Tibial nerve (tissue), 4 donors: Measurements from ENCODE around the gene ZDHHC5. TPM values are rescaled to one million over a fixed set of nuclear protein-coding genes. Genes with fewer than 3 reads are reported as not detected.

Experiments used
- DNase-seq, 2 donors: peaks; one replicate each; pipeline ENCODE4 v3.0.0-alpha.2; 2019; ENCODE audit warnings: low spot score in 2 of 2
- H3K27ac ChIP-seq, 4 donors: fragments of 200-600 bp; sonication (generic) in 3 of 4; one replicate each; pipeline ENCODE4 v1.5.1; 2017 to 2019; ENCODE audit warnings: mild to moderate bottlenecking in 1 of 4
- H3K27me3 ChIP-seq, 2 donors: fragments of 200-600 bp; sonication (generic) in 1 of 2; one replicate each; pipeline versions ENCODE4 v1.5.1 to v1.6.0; 2017 to 2019
- H3K36me3 ChIP-seq, 3 donors: fragments of 200-600 bp; sonication (generic); one replicate each; pipeline ENCODE4 v1.5.1; 2018 to 2019
- H3K4me1 ChIP-seq, 4 donors: fragments of 200-600 bp; sonication (generic) in 3 of 4; one replicate each; pipeline ENCODE4 v1.5.1; 2017 to 2019
- H3K4me3 ChIP-seq, 4 donors: fragments of 200-600 bp; sonication (generic) in 3 of 4; one replicate each; pipeline ENCODE4 v1.5.1; 2017 to 2019; ENCODE audit warnings: mild to moderate bottlenecking in 1 of 4, moderate library complexity in 1 of 4
- H3K9me3 ChIP-seq, 4 donors: fragments of 200-600 bp; sonication (generic) in 3 of 4; one replicate each; pipeline ENCODE4 v1.5.1; 2017 to 2019
- CTCF ChIP-seq, 5 experiments: fragments of 200-600 bp in 3 of 5; fragments of 450-650 bp in 2 of 5; sonication (generic) in 3 of 5; IDR thresholded peaks; one replicate each; pipeline ENCODE4 v1.5.1; 2016 to 2019; ENCODE audit warnings: antibody characterized with exemption in 5 of 5, mild to moderate bottlenecking in 3 of 5, moderate library complexity in 2 of 5
- EP300 ChIP-seq, 2 donors: sonication (generic); formaldehyde crosslinking; IDR thresholded peaks; one replicate each; pipeline ENCODE4 v1.6.1; 2017; ENCODE audit warnings: antibody characterized with exemption in 2 of 2, mild to moderate bottlenecking in 1 of 2
- POLR2A ChIP-seq, 2 donors: fragments of 450-650 bp; IDR thresholded peaks; one replicate each; pipeline ENCODE4 v1.6.1; 2017; ENCODE audit warnings: antibody characterized with exemption in 2 of 2, mild to moderate bottlenecking in 2 of 2, moderate library complexity in 2 of 2
- WGBS, 2 donors: methylation state at CpG; one replicate each; pipeline ENCODE4 v1.1.5; 2018; 5-methylcytosine and 5-hydroxymethylcytosine counted together
- total RNA-seq, 4 donors: library from RNA; depleted of rRNA; stranded (reverse); fragments of >200 nt; gene quantifications; one replicate each; pipeline ENCODE4 v1.1.0, GENCODE V29; 2016

Gene ZDHHC5
- total RNA-seq, 4 donors from 2014 or later: 26.0 to 57.3 (median 33.7) TPM

- Histone ChIP-seq H3K4me3 (no peak overlapping the region), H3K9me3 (no peaks in the 10 kb centered on the region), H3K27me3 (peaks cover 0 to 21% of the 10 kb centered on the region in 2 donors), H3K27ac (peak overlapping the region in 3 of 4 donors; percentile 29 to 82 (median 73)), H3K4me1 (peaks cover 0 to 74% (median 52%) of the 10 kb centered on the region in 4 donors), H3K36me3 (no peaks in the 10 kb centered on the region)
- peak; percentile 81 to 93 for DNase-seq
- TF ChIP-seq EP300 (IDR thresholded peaks at IDR 0.05) (peak in 1 of 2 donors; percentile 18), CTCF (IDR thresholded peaks at IDR 0.05) (peak; percentile 76 to 95 (median 92)), POLR2A (IDR thresholded peaks at IDR 0.05) (no peak)
- WGBS, 2 donors: 9 to 10% methylated on average over 17 of the region's 17 CpGs
Observed at GRCh38 chr11:57644748-57645688, 22.9 kb upstream of the ZDHHC5 start.

DNA sequence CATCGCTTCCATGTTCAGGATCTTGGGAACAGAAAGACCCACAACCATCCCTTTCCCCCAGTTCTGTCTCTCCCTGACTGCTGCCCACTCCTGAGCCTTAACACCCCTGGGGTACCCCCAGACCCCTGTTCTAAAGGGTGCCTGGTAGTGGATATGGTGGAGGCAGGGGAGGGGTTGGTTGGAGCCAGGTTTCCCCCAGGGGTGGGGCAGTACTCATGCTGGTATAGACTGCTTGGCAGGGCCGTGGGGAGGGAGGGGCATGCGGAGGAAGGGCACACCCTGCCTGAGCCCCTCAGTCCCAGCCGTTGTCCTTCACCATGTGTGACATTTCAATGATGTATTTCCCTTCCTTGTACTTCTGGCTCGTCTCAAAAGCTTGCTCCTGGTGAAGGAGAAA is 22.2 kb upstream of the ZDHHC5 start:
- peaks cover 0 to 24% of the 10 kb centered on the region in 2 donors for H3K27me3 ChIP-seq
- no peak for DNase-seq
- no peaks in the 10 kb centered on the region for H3K9me3 ChIP-seq
- no peak overlapping the region for H3K4me3 ChIP-seq
- TF ChIP-seq CTCF (IDR thresholded peaks at IDR 0.05) (no peak), POLR2A (IDR thresholded peaks at IDR 0.05) (no peak), EP300 (IDR thresholded peaks at IDR 0.05) (no peak)
- 13 to 16% methylated on average over 5 of the region's 5 CpGs for WGBS, 2 donors
- H3K36me3 ChIP-seq: no peaks in the 10 kb centered on the region
- peak overlapping the region in 3 of 4 donors; percentile 29 to 82 (median 73) for H3K27ac ChIP-seq
- H3K4me1 ChIP-seq: peaks cover 0 to 73% (median 48%) of the 10 kb centered on the region in 4 donors

GRCh38 chr11:57646194-57646798 is 21.6 kb upstream of the ZDHHC5 start:
- H3K36me3 ChIP-seq: no peaks in the 10 kb centered on the region
- 28 to 34% methylated on average over 8 to 10 of the region's 10 CpGs for WGBS, 2 donors
- TF ChIP-seq POLR2A (IDR thresholded peaks at IDR 0.05): no peak
- no peak for TF ChIP-seq EP300 (IDR thresholded peaks at IDR 0.05)
- TF ChIP-seq CTCF (IDR thresholded peaks at IDR 0.05): no peak
- H3K4me3 ChIP-seq: no peak overlapping the region
- H3K9me3 ChIP-seq: no peaks in the 10 kb centered on the region
- peaks cover 0 to 67% (median 45%) of the 10 kb centered on the region in 4 donors for H3K4me1 ChIP-seq
- peaks cover 0 to 24% of the 10 kb centered on the region in 2 donors for H3K27me3 ChIP-seq
- H3K27ac ChIP-seq: peak overlapping the region in 3 of 4 donors; percentile 29 to 82 (median 73)
- DNase-seq: no peak

DNA sequence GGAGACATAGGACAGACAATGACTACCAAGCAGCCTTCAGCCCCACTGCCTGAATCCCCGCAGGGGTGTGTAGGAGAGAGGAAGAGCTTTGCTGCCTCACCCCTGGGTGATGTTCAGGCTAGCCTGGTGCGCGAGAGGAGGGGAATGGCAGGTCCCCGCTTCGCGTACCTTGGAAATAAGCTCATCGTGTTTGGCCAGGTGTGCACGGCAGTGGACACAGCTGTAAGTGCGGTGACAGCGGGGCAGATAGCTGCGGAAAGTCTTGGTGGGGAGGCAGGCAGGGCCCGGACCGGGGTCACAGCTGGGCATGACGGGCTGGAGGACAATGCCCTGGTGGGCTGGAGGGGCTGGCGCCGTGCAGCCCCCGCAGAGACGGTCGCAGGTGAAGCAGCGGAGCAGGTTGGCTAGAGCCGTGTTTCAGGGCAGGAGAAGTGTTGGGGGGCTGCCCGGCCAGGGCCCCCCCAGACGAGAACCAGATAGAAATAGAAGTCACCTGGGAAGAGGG is 21.1 kb upstream of the ZDHHC5 start:
- no peak for TF ChIP-seq POLR2A (IDR thresholded peaks at IDR 0.05)
- TF ChIP-seq CTCF (IDR thresholded peaks at IDR 0.05): no peak
- TF ChIP-seq EP300 (IDR thresholded peaks at IDR 0.05): no peak
- Histone ChIP-seq H3K27ac (peak overlapping the region in 1 of 4 donors; percentile 73), H3K27me3 (peaks cover 0 to 24% of the 10 kb centered on the region in 2 donors), H3K4me1 (peaks cover 0 to 64% (median 45%) of the 10 kb centered on the region in 4 donors), H3K36me3 (no peaks in the 10 kb centered on the region), H3K9me3 (no peaks in the 10 kb centered on the region), H3K4me3 (peak overlapping the region in 1 of 4 donors; percentile 17)
- WGBS, 2 donors: 8 to 9% methylated on average over 14 to 23 of the region's 23 CpGs
- DNase-seq: no peak
